Cardiac ventricle fibroblast (primary cell): ENCODE results near the gene BPIFA2. TPM values are rescaled to one million over a fixed set of nuclear protein-coding genes. Genes with fewer than 3 reads are reported as not detected.

Experiments
- total RNA-seq: library from RNA; depleted of rRNA; stranded (reverse); fragments of >200 nt; gene quantifications from 2 replicates; pipeline ENCODE4 v1.2.3, GENCODE V29; 2015

Gene BPIFA2, protein sequence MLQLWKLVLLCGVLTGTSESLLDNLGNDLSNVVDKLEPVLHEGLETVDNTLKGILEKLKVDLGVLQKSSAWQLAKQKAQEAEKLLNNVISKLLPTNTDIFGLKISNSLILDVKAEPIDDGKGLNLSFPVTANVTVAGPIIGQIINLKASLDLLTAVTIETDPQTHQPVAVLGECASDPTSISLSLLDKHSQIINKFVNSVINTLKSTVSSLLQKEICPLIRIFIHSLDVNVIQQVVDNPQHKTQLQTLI
- not detected in 2 replicates for total RNA-seq

DNA sequence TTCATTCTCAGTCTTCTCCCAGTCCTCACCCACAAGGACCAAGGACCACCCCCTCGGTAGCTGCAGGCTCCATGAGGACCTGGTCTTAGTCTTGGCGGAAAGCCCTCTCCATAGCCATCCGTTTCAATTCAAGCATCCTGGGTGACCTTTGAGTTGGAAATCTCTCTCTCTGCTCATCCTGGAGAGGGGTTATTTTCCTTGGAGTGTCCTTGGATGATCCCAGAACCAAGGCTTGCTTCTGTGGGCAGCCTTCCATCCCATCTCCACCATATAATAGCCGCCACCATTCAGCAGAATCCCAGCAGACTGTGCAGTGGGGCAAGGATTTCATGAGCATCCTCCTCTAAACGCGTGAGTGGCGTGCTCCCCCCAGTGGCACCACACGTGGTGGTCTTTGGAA, at the start of gene BPIFA2:
TSS of gene BPIFA2 (plus strand) at position 301 of the 400 bp plus-strand sequence. CDS start 987 bp downstream, outside the sequence.

DNA sequence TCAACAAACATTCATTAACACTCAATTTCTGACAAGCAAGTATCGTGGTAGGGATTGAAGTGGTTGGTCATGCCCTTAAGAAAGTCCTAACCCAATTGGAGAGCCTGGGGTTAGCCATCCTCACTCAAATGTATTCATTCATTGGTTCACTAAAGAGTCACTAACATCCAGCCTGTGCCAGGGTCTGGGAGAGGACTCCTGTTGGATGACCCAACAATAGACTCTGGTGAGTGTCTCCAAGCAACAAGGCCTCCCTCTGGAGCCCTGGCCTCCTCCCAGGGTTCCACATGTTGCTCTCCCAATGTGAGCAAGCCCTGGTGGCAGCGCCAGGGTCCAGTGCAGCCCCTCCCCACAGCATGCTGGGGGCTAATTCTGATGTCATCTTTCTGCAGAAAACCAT, 49.1 kb downstream of the BPIFA2 start, which contains the start of gene BPIFA3:
TSS of gene BPIFA3 (plus strand) at position 301 of the 400 bp plus-strand sequence. CDS start 185 bp downstream, outside the sequence.

Other genes starting within 250 kb of the BPIFA2 start
- not detected in 2 replicates for gene SUN5, start 163.7 kb upstream of the BPIFA2 start, total RNA-seq
- gene BPIFB2, start 160.5 kb upstream of the BPIFA2 start, total RNA-seq = not detected in 2 replicates
- gene BPIFB6, start 136.5 kb upstream of the BPIFA2 start, total RNA-seq = not detected in 2 replicates
- gene BPIFB3, start 114.3 kb upstream of the BPIFA2 start, total RNA-seq = not detected in 2 replicates
- gene BPIFB4, start 88.5 kb upstream of the BPIFA2 start, total RNA-seq = 0.06 and 0.24 TPM in 2 replicates
- not detected in 2 replicates for gene BPIFA3, start 49.2 kb downstream of the BPIFA2 start, total RNA-seq
- gene BPIFA1, start 67.8 kb downstream of the BPIFA2 start, total RNA-seq = not detected in 2 replicates
- gene BPIFB1, start 115.1 kb downstream of the BPIFA2 start, total RNA-seq = 0.50 TPM in 1 of 2 replicates, not detected in the other
- gene CDK5RAP1, start 233.4 kb downstream of the BPIFA2 start, total RNA-seq = 10.3 and 13.9 TPM in 2 replicates